ENCODE results near the gene CUX1.

The CUX1 gene

DNA sequence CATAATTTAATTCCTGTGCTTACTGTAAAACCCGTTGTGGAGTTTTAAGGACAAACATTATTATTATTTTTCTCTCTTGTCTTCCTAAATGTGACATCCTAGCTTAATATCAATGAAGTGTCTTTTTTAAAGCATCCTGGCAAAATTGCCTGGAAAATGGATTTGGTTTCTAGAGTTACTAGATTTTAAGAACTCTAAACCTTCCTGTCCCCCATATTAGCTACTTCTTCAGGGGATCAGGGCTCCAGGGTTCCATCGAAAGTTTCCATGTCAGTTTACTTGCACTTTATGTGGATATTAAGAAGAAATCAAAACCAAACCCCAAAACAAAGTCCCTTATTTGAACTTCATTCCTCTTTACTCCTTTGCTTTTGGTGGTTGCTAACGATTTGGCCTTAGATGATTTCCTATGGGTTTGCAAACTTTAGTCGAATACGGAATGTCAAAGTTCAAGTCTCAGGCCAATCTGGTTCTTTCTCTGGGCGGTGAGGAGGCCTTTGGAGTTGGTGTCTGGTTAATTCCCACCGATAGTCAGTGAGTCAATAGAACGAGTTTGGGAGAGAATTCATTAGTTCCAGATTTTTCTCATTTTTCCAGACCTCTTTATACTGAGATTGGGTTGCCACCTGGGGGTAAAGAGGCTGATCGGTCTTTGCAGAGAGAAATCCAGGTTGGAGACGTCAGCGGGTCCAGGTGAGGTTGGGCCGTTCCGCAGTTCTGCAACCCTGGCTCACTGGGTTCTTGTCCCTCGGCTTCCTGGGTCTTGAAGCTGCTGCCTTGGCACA is 1.1 kb downstream of the CUX1 start:
- no peaks in the 10 kb centered on the region for H3K9me3 ChIP-seq (ENCODE audit: insufficient read depth, low read length, severe bottlenecking)
- DNase-seq, result no peak
- peak overlapping the region; percentile 79 to 84; a peak in 3 of 4 replicates for H3K4me3 ChIP-seq (ENCODE audit: low read depth in 1 of 2, low read length in 2 of 2)
- H3K9ac ChIP-seq (ENCODE audit: low read depth, low read length), result peak overlapping the region; percentile 89
- H3K4me1 ChIP-seq (ENCODE audit: insufficient read depth, low read length), result peaks cover 50% of the 10 kb centered on the region
- no peak for TF ChIP-seq EZH2 (IDR thresholded peaks at IDR 0.05; ENCODE audit: borderline replicate concordance, low read depth, low read length, severe bottlenecking)
- TF ChIP-seq, protein P1, sequence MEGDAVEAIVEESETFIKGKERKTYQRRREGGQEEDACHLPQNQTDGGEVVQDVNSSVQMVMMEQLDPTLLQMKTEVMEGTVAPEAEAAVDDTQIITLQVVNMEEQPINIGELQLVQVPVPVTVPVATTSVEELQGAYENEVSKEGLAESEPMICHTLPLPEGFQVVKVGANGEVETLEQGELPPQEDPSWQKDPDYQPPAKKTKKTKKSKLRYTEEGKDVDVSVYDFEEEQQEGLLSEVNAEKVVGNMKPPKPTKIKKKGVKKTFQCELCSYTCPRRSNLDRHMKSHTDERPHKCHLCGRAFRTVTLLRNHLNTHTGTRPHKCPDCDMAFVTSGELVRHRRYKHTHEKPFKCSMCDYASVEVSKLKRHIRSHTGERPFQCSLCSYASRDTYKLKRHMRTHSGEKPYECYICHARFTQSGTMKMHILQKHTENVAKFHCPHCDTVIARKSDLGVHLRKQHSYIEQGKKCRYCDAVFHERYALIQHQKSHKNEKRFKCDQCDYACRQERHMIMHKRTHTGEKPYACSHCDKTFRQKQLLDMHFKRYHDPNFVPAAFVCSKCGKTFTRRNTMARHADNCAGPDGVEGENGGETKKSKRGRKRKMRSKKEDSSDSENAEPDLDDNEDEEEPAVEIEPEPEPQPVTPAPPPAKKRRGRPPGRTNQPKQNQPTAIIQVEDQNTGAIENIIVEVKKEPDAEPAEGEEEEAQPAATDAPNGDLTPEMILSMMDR (IDR thresholded peaks at IDR 0.05; ENCODE audit: borderline replicate concordance, extremely low read depth, low read length, poor library complexity, severe bottlenecking), result no peak
- peak overlapping the region; percentile 45; the same call in 1 of the 2 replicates for H3K27ac ChIP-seq (ENCODE audit: low read length)
- H4K20me1 ChIP-seq (ENCODE audit: insufficient read depth, low read length), result peaks cover 57% of the 10 kb centered on the region
- no peak for ATAC-seq (ENCODE audit: insufficient read depth, low read depth)
- H3K27me3 ChIP-seq (ENCODE audit: insufficient read depth, low read length, poor library complexity), result peaks cover 7% of the 10 kb centered on the region
- H3K4me2 ChIP-seq (ENCODE audit: insufficient read depth, low read length), result peak overlapping the region; percentile 93
- peaks cover 28% of the 10 kb centered on the region for H3K36me3 ChIP-seq (ENCODE audit: insufficient read depth, low read length)
- H2AFZ ChIP-seq (ENCODE audit: low read depth, low read length), result no peak overlapping the region
- H3K79me2 ChIP-seq (ENCODE audit: insufficient read depth, low read length), result peaks cover 79% of the 10 kb centered on the region

DNA sequence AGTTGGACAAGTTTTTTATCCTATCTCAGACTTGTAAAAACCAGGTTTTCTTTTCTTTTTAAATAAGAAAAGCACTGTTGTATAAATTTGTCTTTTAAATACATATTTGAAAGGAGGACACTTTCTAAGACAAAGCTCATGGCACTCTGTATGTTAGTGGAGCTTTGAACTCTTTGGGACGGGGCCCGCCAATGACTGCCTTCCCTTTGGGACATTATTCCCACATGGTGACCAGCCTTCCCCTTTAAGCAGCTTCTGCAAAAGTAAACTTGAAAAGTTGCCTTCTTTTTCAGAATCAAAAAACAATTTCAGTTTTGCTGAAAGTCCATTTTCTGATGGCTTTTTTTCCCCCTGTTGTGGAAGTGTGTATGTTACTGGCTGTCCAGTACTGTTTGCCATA is 1.8 kb downstream of the CUX1 start:
- H3K9ac ChIP-seq (ENCODE audit: low read depth, low read length), result peak overlapping the region; percentile 89; the same call in 1 of the 2 replicates
- peak overlapping the region; percentile 93 for H3K4me2 ChIP-seq (ENCODE audit: insufficient read depth, low read length)
- no peak for ATAC-seq (ENCODE audit: insufficient read depth, low read depth)

DNA sequence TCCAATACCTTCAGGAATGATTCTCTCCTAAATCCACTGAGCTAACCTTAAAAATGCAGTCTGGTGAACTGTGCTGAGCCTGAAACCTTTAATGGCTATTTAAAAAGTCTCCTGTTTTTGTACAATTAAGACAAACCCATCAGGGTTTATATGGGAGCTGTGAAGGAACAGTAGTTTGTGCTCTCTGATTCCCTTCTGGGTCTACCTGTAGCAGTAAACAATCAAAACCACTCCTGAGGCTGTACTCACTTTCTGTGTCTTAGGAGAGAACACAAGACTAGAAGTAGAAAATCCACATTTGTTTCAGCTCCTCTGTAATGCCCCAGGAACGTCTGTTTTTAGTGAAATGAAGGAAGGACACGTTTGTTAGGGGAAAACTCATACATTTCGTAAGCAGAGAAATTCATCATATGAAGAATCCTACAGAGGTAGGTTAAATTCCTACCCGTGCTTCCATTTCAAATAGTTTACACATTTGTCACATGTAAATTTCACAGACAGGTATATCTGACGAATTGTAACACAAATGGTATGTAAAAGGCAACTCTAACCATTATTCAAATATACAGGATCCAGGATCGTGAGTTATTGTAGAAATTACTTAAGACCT is 2.6 kb downstream of the CUX1 start:
- Histone ChIP-seq H3K9me3 (ENCODE audit: insufficient read depth, low read length, severe bottlenecking) (no peaks in the 10 kb centered on the region), H3K27me3 (ENCODE audit: insufficient read depth, low read length, poor library complexity) (no peaks in the 10 kb centered on the region), H2AFZ (ENCODE audit: low read depth, low read length) (no peak overlapping the region), H3K4me2 (ENCODE audit: insufficient read depth, low read length) (peak overlapping the region; percentile 17; the same call in 1 of the 2 replicates), H3K9ac (ENCODE audit: low read depth, low read length) (no peak overlapping the region), H3K36me3 (ENCODE audit: insufficient read depth, low read length) (peaks cover 31% of the 10 kb centered on the region), H3K27ac (ENCODE audit: low read length) (peak overlapping the region; percentile 25; the same call in 1 of the 2 replicates), H4K20me1 (ENCODE audit: insufficient read depth, low read length) (peaks cover 72% of the 10 kb centered on the region), H3K79me2 (ENCODE audit: insufficient read depth, low read length) (peaks cover 94% of the 10 kb centered on the region), H3K4me1 (ENCODE audit: insufficient read depth, low read length) (peaks cover 35% of the 10 kb centered on the region), H3K4me3 (ENCODE audit: low read depth in 1 of 2, low read length in 2 of 2) (no peak overlapping the region)
- ATAC-seq (ENCODE audit: insufficient read depth, low read depth) (no peak), DNase-seq (no peak)
- TF ChIP-seq EZH2 (IDR thresholded peaks at IDR 0.05; ENCODE audit: borderline replicate concordance, low read depth, low read length, severe bottlenecking), result no peak
- TF ChIP-seq, protein P1 (IDR thresholded peaks at IDR 0.05; ENCODE audit: borderline replicate concordance, extremely low read depth, low read length, poor library complexity, severe bottlenecking), result no peak

More for the DNA sequence above, 1.8 kb downstream of the CUX1 start:
- Histone ChIP-seq H3K79me2 (ENCODE audit: insufficient read depth, low read length) (peaks cover 86% of the 10 kb centered on the region), H3K4me1 (ENCODE audit: insufficient read depth, low read length) (peaks cover 43% of the 10 kb centered on the region), H3K9me3 (ENCODE audit: insufficient read depth, low read length, severe bottlenecking) (no peaks in the 10 kb centered on the region), H3K27me3 (ENCODE audit: insufficient read depth, low read length, poor library complexity) (peaks cover 3% of the 10 kb centered on the region), H3K27ac (ENCODE audit: low read length) (no peak overlapping the region; the same call in 1 of the 2 replicates), H3K36me3 (ENCODE audit: insufficient read depth, low read length) (peaks cover 28% of the 10 kb centered on the region), H4K20me1 (ENCODE audit: insufficient read depth, low read length) (peaks cover 63% of the 10 kb centered on the region), H3K4me3 (ENCODE audit: low read depth in 1 of 2, low read length in 2 of 2) (no peak overlapping the region), H2AFZ (ENCODE audit: low read depth, low read length) (no peak overlapping the region)
- no peak for DNase-seq
- no peak for TF ChIP-seq EZH2 (IDR thresholded peaks at IDR 0.05; ENCODE audit: borderline replicate concordance, low read depth, low read length, severe bottlenecking)
- TF ChIP-seq, protein P1 (IDR thresholded peaks at IDR 0.05; ENCODE audit: borderline replicate concordance, extremely low read depth, low read length, poor library complexity, severe bottlenecking), result no peak
